Thymus (tissue), 11 donors: ENCODE data around the gene ORMDL1. TPM values are rescaled to one million over a fixed set of nuclear protein-coding genes. Genes with fewer than 3 reads are reported as not detected.

Experiments
- DNase-seq, 9 donors: peaks; one replicate each; pipeline ENCODE4 v3.0.0-alpha.2; 2013; ENCODE audit warnings: low spot score in 9 of 9, low read depth in 6 of 9, missing footprints in 1 of 9
- H3K27ac ChIP-seq, 2 donors: one replicate each; pipeline ENCODE4 v1.5.1; 2013; ENCODE audit warnings: control low read depth in 1 of 2, low read depth in 1 of 2, low read length in 1 of 2, mild to moderate bottlenecking in 1 of 2, moderate library complexity in 1 of 2
- H3K27me3 ChIP-seq, 2 donors: one replicate each; pipeline ENCODE4 v1.5.1; 2013; ENCODE audit warnings: low read length in 1 of 2; ENCODE audit not compliant: control insufficient read depth in 2 of 2, insufficient read depth in 1 of 2
- H3K36me3 ChIP-seq, 2 donors: one replicate each; pipeline ENCODE4 v1.5.1; 2013; ENCODE audit warnings: low read length in 1 of 2, mild to moderate bottlenecking in 1 of 2, moderate library complexity in 1 of 2; ENCODE audit not compliant: control insufficient read depth in 2 of 2, insufficient read depth in 2 of 2
- H3K4me1 ChIP-seq, 2 donors: one replicate each; pipeline ENCODE4 v1.5.1; 2013; ENCODE audit warnings: low read length in 2 of 2; ENCODE audit not compliant: control insufficient read depth in 2 of 2, insufficient read depth in 2 of 2
- H3K4me3 ChIP-seq, 2 donors: one replicate each; pipeline ENCODE4 v1.5.1; 2013; ENCODE audit warnings: low read length in 2 of 2, control low read depth in 1 of 2, mild to moderate bottlenecking in 1 of 2
- H3K9me3 ChIP-seq, 2 donors: one replicate each; pipeline ENCODE4 v1.5.1; 2013; ENCODE audit warnings: low read length in 1 of 2, mild to moderate bottlenecking in 1 of 2; ENCODE audit not compliant: control insufficient read depth in 2 of 2, insufficient read depth in 1 of 2
- WGBS: extraction: QIAGEN DNeasy Blood & Tissue Kit; methylation state at CpG from one replicate; pipeline ENCODE4 v1.1.7; 2013; 5-methylcytosine and 5-hydroxymethylcytosine counted together
- polyA plus RNA-seq: library from polyadenylated mRNA; stranded (reverse); fragments of 200-250 nt; gene quantifications from one replicate; pipeline ENCODE4 v1.2.3, GENCODE V29; 2013
- total RNA-seq: library from RNA; stranded (reverse); fragments of 120-200 nt; gene quantifications from one replicate; pipeline ENCODE4 v1.2.4, GENCODE V29; 2013
- donor health status: healthy.

Gene ORMDL1
- total and polyA plus RNA-seq, 2 donors, result 63.7 to 256 TPM

DNA sequence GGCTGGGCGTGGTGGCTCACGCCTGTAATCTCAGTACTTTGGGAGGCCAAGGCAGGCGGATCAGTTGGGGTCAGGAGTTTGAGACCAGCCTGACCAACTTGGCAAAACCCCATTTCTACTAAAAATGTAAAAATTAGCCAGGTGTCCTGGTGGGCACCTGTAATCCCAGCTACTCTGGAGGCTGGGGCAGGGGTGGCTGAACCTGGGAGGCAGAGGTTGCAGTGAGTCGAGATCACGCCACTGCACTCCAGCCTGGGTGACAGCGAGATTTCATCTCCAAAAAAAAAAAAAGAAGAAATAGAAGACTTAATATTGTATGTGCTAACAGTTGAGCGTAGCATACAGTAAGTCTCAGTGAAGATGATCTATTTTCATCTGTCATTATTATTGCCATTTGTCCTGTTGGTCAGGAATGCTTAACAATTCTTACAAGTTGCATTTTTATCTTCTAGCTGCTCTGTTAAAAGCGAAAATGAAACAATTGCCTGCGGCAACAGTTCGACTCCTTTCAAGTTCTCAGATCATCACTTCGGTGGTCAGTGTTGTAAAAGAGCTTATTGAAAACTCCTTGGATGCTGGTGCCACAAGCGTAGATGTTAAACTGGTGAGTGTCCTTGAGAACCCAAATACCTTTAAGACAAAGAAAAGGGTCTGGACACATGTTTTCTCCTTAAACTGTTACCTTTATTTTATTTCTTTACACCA lies 7.4 kb upstream of the ORMDL1 start:
- Histone ChIP-seq H3K4me1 (no peaks in the 10 kb centered on the region), H3K9me3 (no peaks in the 10 kb centered on the region), H3K4me3 (no peak overlapping the region), H3K36me3 (peaks cover 0 to 36% of the 10 kb centered on the region in 2 donors), H3K27ac (no peak overlapping the region), H3K27me3 (no peaks in the 10 kb centered on the region)
- 95% methylated on average over 12 of the region's 12 CpGs for WGBS
- DNase-seq, result no peak

DNA sequence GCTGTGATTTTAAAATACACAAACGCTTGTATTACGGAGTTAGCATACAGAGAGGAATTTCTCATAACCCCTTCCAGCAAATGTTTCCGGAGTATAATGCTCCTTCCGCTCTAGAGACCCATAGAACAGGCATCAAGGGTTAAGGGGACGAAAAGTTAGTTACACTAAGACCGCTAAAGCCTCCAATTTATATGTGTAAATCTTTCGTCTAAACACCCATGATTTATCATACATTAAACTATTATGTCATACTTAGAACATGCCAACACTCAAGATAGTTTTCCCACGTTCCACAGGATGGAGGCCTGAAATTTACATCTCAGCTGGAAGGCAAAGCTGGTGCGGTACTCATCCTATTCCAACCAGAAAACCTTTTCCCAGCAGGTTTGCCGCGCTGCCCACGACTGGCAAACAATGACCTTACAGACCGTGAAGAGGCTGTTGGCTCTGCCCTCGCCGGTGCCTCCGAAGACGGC lies 650 bp downstream of the ORMDL1 start:
- under 1% methylated on average over 17 of the region's 17 CpGs for WGBS
- Histone ChIP-seq H3K4me1 (no peaks in the 10 kb centered on the region), H3K36me3 (peaks cover 1 to 32% of the 10 kb centered on the region in 2 donors), H3K9me3 (no peaks in the 10 kb centered on the region), H3K4me3 (peak overlapping the region; percentile 82 to 91), H3K27ac (peak overlapping the region; percentile 95 to 97), H3K27me3 (no peaks in the 10 kb centered on the region)
- peak in 8 of 9 donors; percentile 23 to 73 (median 46) for DNase-seq

DNA sequence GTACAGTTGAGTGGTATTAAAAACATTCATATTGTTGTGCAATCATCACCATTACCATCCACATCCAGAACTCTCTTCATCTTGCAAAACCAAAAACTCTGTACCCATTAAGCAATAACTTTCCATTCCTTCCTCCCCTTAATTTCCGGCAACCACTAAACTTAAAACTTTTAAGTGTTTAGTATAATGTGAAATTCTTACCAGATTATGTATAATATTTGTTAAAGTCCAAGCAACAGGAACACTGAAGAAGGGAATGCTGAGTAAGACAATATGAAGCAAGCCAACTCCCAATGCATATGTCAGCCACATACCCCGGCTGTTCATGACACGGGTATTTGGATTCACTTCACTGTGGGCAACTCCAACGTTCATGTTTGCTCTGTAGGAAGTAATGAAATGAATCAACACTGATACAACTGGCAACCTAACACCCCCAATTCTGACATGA lies 1.9 kb downstream of the ORMDL1 start:
- Histone ChIP-seq H3K27me3 (no peaks in the 10 kb centered on the region), H3K4me1 (no peaks in the 10 kb centered on the region), H3K36me3 (peaks cover 3 to 35% of the 10 kb centered on the region in 2 donors), H3K27ac (no peak overlapping the region), H3K4me3 (no peak overlapping the region), H3K9me3 (no peaks in the 10 kb centered on the region)
- WGBS, result 84% methylated on average over 4 of the region's 4 CpGs
- DNase-seq, result no peak

DNA sequence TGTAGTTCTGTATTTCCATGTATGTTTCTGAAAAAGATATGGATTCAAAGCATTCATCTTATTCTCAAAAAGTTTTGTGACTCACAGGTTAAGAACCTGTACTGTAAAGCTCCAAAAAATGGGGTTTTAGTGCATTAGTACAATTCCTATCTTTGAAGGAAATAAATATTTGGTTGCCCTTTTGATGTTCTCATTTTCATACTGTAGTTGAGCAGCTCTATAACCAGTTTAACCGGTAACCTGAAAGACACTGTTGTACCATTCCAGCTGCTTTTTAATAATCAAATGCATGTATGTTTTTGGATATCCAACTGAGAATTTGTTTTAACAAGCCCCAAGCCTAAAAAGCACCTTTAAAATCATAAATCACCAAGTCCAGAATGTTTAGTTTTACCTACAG lies 11.9 kb downstream of the ORMDL1 start:
- H3K9me3 ChIP-seq, result no peaks in the 10 kb centered on the region
- H3K36me3 ChIP-seq, result peaks cover 6 to 68% of the 10 kb centered on the region in 2 donors
- no peak overlapping the region for H3K27ac ChIP-seq
- 97% methylated on average over 1 of the region's 1 CpG for WGBS
- no peaks in the 10 kb centered on the region for H3K4me1 ChIP-seq
- no peak for DNase-seq
- H3K27me3 ChIP-seq, result no peaks in the 10 kb centered on the region
- H3K4me3 ChIP-seq, result no peak overlapping the region

DNA sequence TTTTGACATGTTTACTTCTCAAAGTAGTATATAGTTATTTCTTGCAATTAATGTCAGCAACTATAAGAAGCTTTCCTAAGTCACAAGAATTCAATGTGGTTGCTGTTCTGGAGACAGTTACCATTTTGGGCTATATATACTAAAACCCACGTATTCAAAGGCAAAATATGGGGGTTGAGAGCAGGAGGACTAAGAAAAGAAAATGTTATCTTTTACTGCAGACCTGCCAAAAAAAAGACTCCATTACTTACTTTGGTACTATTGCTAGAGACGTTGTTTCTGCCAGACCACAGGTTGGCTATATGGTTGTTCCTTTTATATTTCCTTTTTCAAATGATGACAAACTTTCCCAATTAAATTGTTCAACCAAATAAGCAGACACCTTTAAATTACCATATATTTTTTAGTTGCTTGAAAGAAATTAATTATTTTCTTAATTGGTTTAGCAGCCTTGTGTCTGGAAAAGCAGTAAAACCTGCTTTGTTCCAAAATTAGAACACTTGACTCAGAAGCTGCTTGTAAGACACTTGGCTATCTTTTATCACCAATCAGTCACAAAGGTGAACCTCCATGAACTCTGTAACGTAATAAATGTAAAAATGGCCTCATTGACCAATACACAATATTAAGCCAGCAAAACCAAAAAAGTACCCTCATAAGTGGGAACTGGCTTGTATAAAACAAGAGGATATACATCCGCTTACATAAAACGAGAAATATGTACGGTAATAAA lies 13.4 kb downstream of the ORMDL1 start:
- Histone ChIP-seq H3K9me3 (no peaks in the 10 kb centered on the region), H3K27ac (no peak overlapping the region), H3K36me3 (peaks cover 6 to 65% of the 10 kb centered on the region in 2 donors), H3K27me3 (no peaks in the 10 kb centered on the region), H3K4me1 (no peaks in the 10 kb centered on the region), H3K4me3 (no peak overlapping the region)
- 82% methylated on average over 6 of the region's 6 CpGs for WGBS
- no peak for DNase-seq

DNA sequence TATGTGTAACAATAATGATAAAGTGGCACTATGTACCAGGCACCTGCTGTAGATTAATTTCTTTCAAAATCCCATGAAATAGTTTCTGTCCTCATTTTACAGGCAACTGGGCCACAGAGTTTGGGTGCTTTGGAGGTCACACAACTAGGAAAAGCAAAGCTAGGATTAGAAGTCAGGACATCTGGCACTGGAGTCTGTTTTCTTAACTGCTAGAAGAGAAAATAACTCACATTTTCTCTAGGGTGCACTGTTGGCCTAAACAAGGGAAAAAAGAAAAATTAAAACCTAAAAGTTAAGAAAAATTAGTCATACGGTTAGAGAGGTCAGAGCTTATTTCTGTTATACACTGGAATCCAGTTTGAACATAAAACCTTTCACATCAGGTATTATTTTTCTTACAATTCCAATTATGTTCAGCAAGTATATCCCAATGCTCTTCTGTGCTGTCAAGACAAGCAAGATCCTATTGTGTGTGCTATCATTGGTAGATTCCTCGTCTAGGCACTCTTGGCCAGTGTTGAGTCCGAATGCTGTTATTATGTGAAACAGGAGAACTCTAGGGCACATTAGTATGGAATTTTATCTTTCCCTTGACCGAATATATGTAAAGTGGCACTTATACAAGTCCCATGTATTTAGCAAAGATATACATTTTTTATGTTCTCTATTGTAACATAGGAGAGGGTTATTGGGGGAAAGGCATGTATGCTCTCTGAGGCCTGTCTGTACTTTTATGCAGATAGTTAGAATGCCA lies 20.1 kb downstream of the ORMDL1 start:
- peak in 1 of 9 donors; percentile 11 for DNase-seq
- H3K27me3 ChIP-seq, result no peaks in the 10 kb centered on the region
- no peaks in the 10 kb centered on the region for H3K9me3 ChIP-seq
- peaks cover 0 to 11% of the 10 kb centered on the region in 2 donors for H3K36me3 ChIP-seq
- no peak overlapping the region for H3K4me3 ChIP-seq
- WGBS, result 97% methylated on average over 4 of the region's 4 CpGs
- H3K27ac ChIP-seq, result no peak overlapping the region
- peaks cover 2% of the 10 kb centered on the region in 2 donors for H3K4me1 ChIP-seq

DNA sequence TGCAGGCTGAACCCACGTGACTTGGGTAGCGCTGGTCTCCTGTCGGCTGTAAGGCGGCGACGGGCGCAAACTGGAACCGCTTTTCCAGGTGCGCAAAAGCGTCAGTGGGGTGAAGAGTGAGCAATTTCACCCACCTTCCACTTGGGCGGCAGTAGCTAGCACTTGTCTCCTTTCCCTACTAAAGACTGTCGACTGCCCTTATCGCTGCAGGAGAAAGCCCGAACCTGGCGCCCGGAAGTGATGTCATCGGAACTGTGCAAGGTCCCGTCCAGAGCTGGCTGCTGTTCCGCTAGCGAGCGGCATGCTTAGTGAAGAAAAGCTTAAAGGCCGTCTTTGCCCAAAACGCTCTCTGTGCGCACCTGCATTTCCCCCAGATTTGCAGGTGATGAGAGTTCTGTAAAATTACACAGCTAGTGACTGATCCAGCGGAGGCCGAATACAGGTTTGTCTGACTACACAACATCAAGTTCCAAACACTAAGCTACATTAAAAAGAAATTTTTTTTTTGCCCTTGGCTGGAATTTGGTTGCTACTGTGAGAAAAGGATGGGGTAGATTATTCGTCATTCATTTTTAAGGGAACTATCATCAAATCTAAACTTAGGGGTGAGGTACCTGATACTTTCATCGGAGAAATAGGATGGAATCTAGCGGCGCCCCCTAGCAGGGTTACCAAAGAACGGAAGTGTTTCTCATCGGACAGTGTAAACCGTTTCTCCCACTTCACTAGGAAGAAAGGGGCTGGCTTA lies 21.4 kb downstream of the ORMDL1 start, which contains the start of gene OSGEPL1:
OSGEPL1 (minus strand) TSS at position 242 of the 748 bp plus-strand sequence. CDS start 1,152 bp downstream, outside the sequence.
- peak within 1 kb of the TSS; percentile 90 to 91 for H3K4me3 ChIP-seq
- H3K9me3 ChIP-seq, result no peaks in the 10 kb centered on the region
- no peaks in the 10 kb centered on the region for H3K27me3 ChIP-seq
- peak; percentile 89 to 98 (median 94) for DNase-seq
- peak within 1 kb of the TSS; percentile 95 to 99 for H3K27ac ChIP-seq
- under 1% methylated on average over 33 of the region's 33 CpGs for WGBS
- H3K4me1 ChIP-seq, result peaks cover 2% of the 10 kb centered on the region in 2 donors
- H3K36me3 ChIP-seq, result peaks cover 0 to 7% of the 10 kb centered on the region in 2 donors

DNA sequence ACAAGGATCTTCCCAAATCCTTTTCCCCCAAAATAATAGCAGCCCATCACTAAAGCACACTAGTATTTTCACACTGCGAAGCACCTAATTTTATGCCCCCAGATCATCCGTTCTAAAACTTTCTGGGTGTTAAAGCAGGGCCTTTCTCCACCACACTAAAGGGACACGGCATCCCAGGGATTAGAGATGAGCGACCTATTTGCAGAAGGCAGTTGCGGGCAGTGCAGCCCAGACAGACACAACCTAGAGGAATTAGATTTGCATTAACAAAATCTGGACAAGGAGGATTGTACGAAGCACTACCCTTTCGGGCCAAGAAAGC lies 21.9 kb downstream of the ORMDL1 start:
- H3K36me3 ChIP-seq, result peaks cover 0 to 6% of the 10 kb centered on the region in 2 donors
- no peak for DNase-seq
- peaks cover 2% of the 10 kb centered on the region in 2 donors for H3K4me1 ChIP-seq
- no peaks in the 10 kb centered on the region for H3K9me3 ChIP-seq
- WGBS, result 1% methylated on average over 7 of the region's 7 CpGs
- no peaks in the 10 kb centered on the region for H3K27me3 ChIP-seq
- H3K4me3 ChIP-seq, result peak overlapping the region; percentile 90 to 91
- H3K27ac ChIP-seq, result peak overlapping the region; percentile 95 to 99
